HL-60 (cell line): ENCODE results near the gene EOLA1.
"Not testable (repeated sequence)": the region's sequence is repeated elsewhere in the genome, so short reads cannot be mapped to it uniquely, and the experiment has no call there.

Experiments
- DNase-seq, 2 experiments: peaks; one replicate each; pipeline ENCODE4 v3.0.0-alpha.2; 2010 to 2020; ENCODE audit warnings: low read depth in 1 of 2, low spot score in 1 of 2
- H3K27ac ChIP-seq: fragments of 250-450 bp; sonication (Bioruptor Pico); replicated peaks from 2 replicates; pipeline ENCODE4 v1.5.1; 2020; ENCODE audit warnings: mild to moderate bottlenecking, moderate library complexity
- H3K27me3 ChIP-seq: fragments of 250-450 bp; sonication (Bioruptor Pico); 2 replicates; pipeline ENCODE4 v1.5.1; 2021; ENCODE audit warnings: mild to moderate bottlenecking, moderate library complexity; ENCODE audit not compliant: insufficient read depth, poor library complexity, severe bottlenecking
- H3K4me3 ChIP-seq: replicated peaks from 2 replicates; pipeline ENCODE4 v1.5.1; 2011; ENCODE audit warnings: mild to moderate bottlenecking, control low read depth, low read length; ENCODE audit not compliant: insufficient read depth
- GABPA ChIP-seq: IDR thresholded peaks from 2 replicates; pipeline ENCODE4 v1.6.1; 2012; ENCODE audit warnings: low read depth
- POLR2AphosphoS5 ChIP-seq: IDR thresholded peaks from 2 replicates; pipeline ENCODE4 v1.6.1; 2012; ENCODE audit warnings: low read depth
- REST ChIP-seq: IDR thresholded peaks from 2 replicates; pipeline ENCODE4 v1.6.1; 2012; ENCODE audit warnings: low read depth; ENCODE audit not compliant: insufficient replicate concordance
- SPI1 ChIP-seq: IDR thresholded peaks from 2 replicates; pipeline ENCODE4 v1.6.1; 2012; ENCODE audit warnings: low read depth, mild to moderate bottlenecking, borderline replicate concordance
- TF ChIP-seq, protein P1 (sequence below): IDR thresholded peaks from one replicate; pipeline ENCODE4 v1.5.1; 2011; ENCODE audit warnings: low read length, control low read depth, inconsistent platforms; ENCODE audit not compliant: insufficient read depth

EOLA1 gene

GRCh38 chrX:149503446-149503845, 37.4 kb upstream of the EOLA1 start:
- H3K27ac ChIP-seq = peak overlapping the region; percentile 82
- DNase-seq = peak; percentile 42 to 82
- not testable (repeated sequence) for H3K27me3 ChIP-seq, H3K4me3 ChIP-seq
- TF ChIP-seq POLR2AphosphoS5 = 0 out of 2 replicates have a peak, but pooled peaks have one; percentile 28

- Histone ChIP-seq H3K4me3 (peak overlapping the region; percentile 36), H3K27ac (peak overlapping the region; percentile 82), H3K27me3 (no peaks in the 10 kb centered on the region)
- no peak for DNase-seq
- TF ChIP-seq, protein P1, sequence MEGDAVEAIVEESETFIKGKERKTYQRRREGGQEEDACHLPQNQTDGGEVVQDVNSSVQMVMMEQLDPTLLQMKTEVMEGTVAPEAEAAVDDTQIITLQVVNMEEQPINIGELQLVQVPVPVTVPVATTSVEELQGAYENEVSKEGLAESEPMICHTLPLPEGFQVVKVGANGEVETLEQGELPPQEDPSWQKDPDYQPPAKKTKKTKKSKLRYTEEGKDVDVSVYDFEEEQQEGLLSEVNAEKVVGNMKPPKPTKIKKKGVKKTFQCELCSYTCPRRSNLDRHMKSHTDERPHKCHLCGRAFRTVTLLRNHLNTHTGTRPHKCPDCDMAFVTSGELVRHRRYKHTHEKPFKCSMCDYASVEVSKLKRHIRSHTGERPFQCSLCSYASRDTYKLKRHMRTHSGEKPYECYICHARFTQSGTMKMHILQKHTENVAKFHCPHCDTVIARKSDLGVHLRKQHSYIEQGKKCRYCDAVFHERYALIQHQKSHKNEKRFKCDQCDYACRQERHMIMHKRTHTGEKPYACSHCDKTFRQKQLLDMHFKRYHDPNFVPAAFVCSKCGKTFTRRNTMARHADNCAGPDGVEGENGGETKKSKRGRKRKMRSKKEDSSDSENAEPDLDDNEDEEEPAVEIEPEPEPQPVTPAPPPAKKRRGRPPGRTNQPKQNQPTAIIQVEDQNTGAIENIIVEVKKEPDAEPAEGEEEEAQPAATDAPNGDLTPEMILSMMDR = no peak
- TF ChIP-seq SPI1 = no peak
- no peak for TF ChIP-seq POLR2AphosphoS5
- TF ChIP-seq GABPA = no peak
- no peak for TF ChIP-seq REST
Measured at GRCh38 chrX:149504226-149504914, 36.4 kb upstream of the EOLA1 start.

DNA sequence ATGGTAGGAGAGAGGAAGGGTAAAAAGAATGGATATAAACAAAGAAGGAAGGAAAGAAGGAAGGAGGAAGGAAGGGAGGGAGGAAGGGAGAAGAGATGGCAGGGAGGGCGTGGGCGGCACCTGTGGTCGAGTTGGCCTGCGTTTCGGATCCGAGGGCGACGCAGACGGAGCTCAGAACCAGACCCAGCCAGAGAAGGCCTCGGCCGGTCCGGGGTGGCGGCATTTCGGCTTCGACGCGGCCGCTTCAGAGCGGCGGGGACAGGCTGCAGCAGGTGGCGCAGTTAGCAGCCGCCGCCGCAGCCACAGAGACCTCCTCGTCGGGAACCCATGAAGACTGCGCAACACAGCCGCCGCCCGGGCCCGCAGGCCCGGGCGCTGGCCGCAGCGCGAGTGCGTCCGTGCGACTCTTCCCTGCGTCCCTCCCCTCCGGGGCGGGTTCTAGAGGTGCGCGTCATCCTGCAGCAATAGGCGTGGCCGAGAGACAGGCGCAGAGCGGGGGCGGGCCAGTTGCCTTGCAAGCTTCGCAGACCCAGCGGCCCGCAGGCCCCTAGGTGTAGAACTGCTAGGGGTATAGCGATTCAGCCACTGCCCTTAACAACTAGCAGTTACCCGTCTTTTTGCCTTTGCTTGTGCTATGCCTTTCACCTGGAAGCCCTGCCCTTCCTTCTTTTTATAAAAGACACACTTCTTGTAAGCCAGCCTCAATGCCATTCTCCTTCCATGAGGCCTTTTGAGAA, 35.7 kb upstream of the EOLA1 start, which contains the start of gene IDS:
TSS of gene IDS (minus strand) at position 392 of the 737 bp plus-strand sequence. CDS start at position 223, 169 bp downstream.
- DNase-seq = peak; percentile 68 to 84
- H3K27ac ChIP-seq = peak within 1 kb of the TSS; percentile 82
- H3K4me3 ChIP-seq = peak within 1 kb of the TSS; percentile 36
- no peak for TF ChIP-seq SPI1
- no peak for TF ChIP-seq REST
- TF ChIP-seq POLR2AphosphoS5 = no peak
- TF ChIP-seq, protein P1 = no peak
- TF ChIP-seq GABPA = no peak
- H3K27me3 ChIP-seq = no peaks in the 10 kb centered on the region

GRCh38 chrX:149505671-149506070, 35.1 kb upstream of the EOLA1 start:
- TF ChIP-seq GABPA (no peak), REST (no peak), POLR2AphosphoS5 (no peak)
- DNase-seq = no peak
- H3K4me3 ChIP-seq = no peak overlapping the region
- no peaks in the 10 kb centered on the region for H3K27me3 ChIP-seq
- peak overlapping the region; percentile 82 for H3K27ac ChIP-seq
